Pericardium fibroblast (primary cell): ENCODE results near the gene ATAD1. TPM values are rescaled to one million over a fixed set of nuclear protein-coding genes. Genes with fewer than 3 reads are reported as not detected.

Source experiments
- total RNA-seq: library from RNA; depleted of rRNA; stranded (reverse); fragments of >200 nt; gene quantifications from 2 replicates; pipeline ENCODE4 v1.2.3, GENCODE V29; 2015

The ATAD1 gene, protein sequence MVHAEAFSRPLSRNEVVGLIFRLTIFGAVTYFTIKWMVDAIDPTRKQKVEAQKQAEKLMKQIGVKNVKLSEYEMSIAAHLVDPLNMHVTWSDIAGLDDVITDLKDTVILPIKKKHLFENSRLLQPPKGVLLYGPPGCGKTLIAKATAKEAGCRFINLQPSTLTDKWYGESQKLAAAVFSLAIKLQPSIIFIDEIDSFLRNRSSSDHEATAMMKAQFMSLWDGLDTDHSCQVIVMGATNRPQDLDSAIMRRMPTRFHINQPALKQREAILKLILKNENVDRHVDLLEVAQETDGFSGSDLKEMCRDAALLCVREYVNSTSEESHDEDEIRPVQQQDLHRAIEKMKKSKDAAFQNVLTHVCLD
- 25.8 and 30.3 TPM in 2 replicates for total RNA-seq

DNA sequence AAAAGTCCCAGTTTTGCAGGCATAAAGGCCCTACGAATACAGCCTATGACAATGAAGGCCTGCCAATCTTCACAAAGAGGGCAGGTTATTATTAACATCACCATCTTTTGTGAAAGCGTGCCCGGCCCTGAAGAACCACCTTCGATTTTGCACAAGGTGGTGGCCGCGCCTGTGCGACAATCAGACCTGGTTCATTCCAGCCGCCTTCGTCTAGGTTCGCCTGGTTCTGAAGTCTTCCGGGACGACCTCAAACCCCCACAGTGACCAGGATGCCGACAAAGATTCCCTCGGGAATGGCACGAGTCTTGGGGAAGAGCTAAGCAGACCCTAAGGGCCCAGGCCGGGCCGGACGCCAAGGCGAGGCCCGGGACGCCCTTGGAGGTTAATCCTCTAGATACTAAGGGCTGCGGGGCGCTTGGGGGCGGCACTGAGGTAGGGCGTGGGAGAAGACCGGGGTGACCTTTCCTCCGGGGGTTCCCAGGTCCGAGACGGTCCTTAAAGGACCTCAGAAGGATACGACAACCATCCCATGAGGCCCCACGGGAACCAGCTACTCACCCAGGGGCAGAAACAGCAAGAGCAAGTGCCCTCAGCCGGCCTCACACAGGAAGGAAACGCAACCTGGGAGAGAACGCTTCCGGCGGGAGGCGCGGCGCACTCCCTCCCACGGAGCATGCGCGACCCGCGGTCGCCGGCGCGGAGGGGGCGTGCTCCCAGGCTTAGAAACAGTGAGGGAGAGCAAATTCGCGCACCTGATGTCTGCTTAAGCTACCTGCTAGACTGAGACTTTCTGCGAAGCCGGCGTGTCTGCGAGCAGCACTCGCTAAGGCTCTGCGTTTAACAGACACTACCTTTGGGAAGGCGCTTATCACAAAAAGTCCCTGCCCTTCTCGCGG, at the start of gene ATAD1:
Gene ATAD1 (minus strand): TSS at position 618 of the 896 bp plus-strand sequence. CDS start 3,627 bp downstream, outside the sequence.

DNA sequence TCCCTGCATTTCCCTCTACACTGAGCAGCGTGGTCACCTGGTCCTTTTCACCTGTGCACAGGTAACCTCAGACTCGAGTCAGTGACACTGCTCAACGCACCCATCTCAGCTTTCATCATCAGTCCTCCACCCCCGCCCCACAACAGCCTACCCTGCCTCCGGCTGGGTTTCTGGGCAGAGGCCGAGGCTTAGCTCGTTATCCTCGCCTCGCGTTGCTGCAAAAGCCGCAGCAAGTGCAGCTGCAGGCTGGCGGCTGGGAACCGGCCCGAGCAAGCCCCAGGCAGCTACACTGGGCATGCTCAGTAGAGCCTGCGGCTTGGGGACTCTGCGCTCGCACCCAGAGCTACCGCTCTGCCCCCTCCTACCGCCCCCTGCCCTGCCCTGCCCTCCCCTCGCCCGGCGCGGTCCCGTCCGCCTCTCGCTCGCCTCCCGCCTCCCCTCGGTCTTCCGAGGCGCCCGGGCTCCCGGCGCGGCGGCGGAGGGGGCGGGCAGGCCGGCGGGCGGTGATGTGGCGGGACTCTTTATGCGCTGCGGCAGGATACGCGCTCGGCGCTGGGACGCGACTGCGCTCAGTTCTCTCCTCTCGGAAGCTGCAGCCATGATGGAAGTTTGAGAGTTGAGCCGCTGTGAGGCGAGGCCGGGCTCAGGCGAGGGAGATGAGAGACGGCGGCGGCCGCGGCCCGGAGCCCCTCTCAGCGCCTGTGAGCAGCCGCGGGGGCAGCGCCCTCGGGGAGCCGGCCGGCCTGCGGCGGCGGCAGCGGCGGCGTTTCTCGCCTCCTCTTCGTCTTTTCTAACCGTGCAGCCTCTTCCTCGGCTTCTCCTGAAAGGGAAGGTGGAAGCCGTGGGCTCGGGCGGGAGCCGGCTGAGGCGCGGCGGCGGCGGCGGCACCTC, 45.3 kb upstream of the ATAD1 start, which contains the start of the genes KLLN and PTEN:
Gene KLLN (minus strand): TSS at position 481 of the 891 bp plus-strand sequence. CDS start 1,046 bp downstream, outside the sequence.
Gene PTEN (plus strand): TSS at position 573 of the 891 bp plus-strand sequence. CDS start 845 bp downstream, outside the sequence.

Other genes with a start within 250 kb of the ATAD1 start
- gene PAPSS2, start 158.3 kb downstream of the ATAD1 start, total RNA-seq = 44.3 and 124 TPM in 2 replicates
- gene KLLN, start 45.3 kb upstream of the ATAD1 start, total RNA-seq = 0.23 and 0.43 TPM in 2 replicates
- 68.8 and 82.0 TPM in 2 replicates for gene PTEN, start 45.4 kb upstream of the ATAD1 start, total RNA-seq